Suprapubic skin (tissue), 4 donors: ENCODE data around the gene ABCE1. TPM values are rescaled to one million over a fixed set of nuclear protein-coding genes. Genes with fewer than 3 reads are reported as not detected.

Experiments used
- DNase-seq, 2 donors: peaks; one replicate each; pipeline ENCODE4 v3.0.0-alpha.2; 2019; ENCODE audit warnings: low spot score in 2 of 2
- H3K27ac ChIP-seq: fragments of 200-600 bp; sonication (generic); one replicate; pipeline ENCODE4 v1.5.1; 2019
- H3K27me3 ChIP-seq: fragments of 200-600 bp; sonication (generic); one replicate; pipeline ENCODE4 v1.5.1; 2019
- H3K36me3 ChIP-seq: fragments of 200-600 bp; sonication (generic); one replicate; pipeline ENCODE4 v1.5.1; 2019
- H3K4me1 ChIP-seq: fragments of 200-600 bp; sonication (generic); one replicate; pipeline ENCODE4 v1.5.1; 2019
- H3K4me3 ChIP-seq: fragments of 200-600 bp; sonication (generic); one replicate; pipeline ENCODE4 v1.5.1; 2019; ENCODE audit warnings: mild to moderate bottlenecking
- H3K9me3 ChIP-seq: fragments of 200-600 bp; sonication (generic); one replicate; pipeline ENCODE4 v1.5.1; 2019
- CTCF ChIP-seq, 2 donors: fragments of 200-600 bp in 1 of 2; fragments of 450-650 bp in 1 of 2; sonication (generic) in 1 of 2; IDR thresholded peaks; one replicate each; pipeline ENCODE4 v1.5.1; 2016 to 2019; ENCODE audit warnings: antibody characterized with exemption in 2 of 2, mild to moderate bottlenecking in 1 of 2, moderate library complexity in 1 of 2
- EP300 ChIP-seq: sonication (generic); formaldehyde crosslinking; IDR thresholded peaks from one replicate; pipeline ENCODE4 v1.6.1; 2017; ENCODE audit warnings: antibody characterized with exemption
- POLR2A ChIP-seq, 2 donors: fragments of 450-650 bp; IDR thresholded peaks; one replicate each; pipeline ENCODE4 v1.6.1; 2017; ENCODE audit warnings: antibody characterized with exemption in 2 of 2, mild to moderate bottlenecking in 2 of 2, moderate library complexity in 2 of 2
- POLR2AphosphoS5 ChIP-seq, 3 donors: sonication (generic); formaldehyde crosslinking; IDR thresholded peaks; one replicate each; pipeline ENCODE4 v1.6.1; 2017; ENCODE audit warnings: antibody characterized with exemption in 3 of 3
- WGBS: methylation state at CpG from one replicate; pipeline ENCODE4 v1.1.5; 2018; 5-methylcytosine and 5-hydroxymethylcytosine counted together
- total RNA-seq, 4 donors: library from RNA; depleted of rRNA; stranded (reverse); fragments of >200 nt; gene quantifications; one replicate each; pipeline ENCODE4 v1.1.0, GENCODE V29; 2016

Gene ABCE1
- total RNA-seq, 4 donors from 2014 or later = 70.6 to 87.5 (median 75.8) TPM

DNA sequence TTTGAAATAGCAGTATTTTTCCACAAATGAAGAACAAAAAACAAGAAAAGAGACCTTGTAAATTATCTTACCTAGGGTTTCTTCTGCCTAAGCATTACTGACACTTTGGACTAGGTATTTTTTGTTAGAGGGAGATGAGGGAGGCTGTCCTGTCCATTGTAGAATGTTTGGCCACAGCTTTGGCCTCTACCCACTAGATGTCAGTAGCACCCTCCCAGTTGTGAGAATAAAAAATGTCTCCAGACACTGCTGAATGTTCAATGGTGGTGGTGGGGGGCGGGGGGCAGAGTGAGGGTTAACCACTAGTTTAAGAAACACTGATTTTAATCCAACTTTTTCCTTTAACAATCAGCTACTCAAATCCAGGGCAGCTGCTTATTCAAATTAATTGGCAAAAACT is 56.5 kb downstream of the ABCE1 start:
- Histone ChIP-seq H3K36me3 (peaks cover 58% of the 10 kb centered on the region), H3K27me3 (no peaks in the 10 kb centered on the region)
- TF ChIP-seq CTCF (IDR thresholded peaks at IDR 0.05) (no peak), EP300 (no peak), POLR2AphosphoS5 (IDR thresholded peaks at IDR 0.05) (no peak), POLR2A (IDR thresholded peaks at IDR 0.05) (no peak)

GRCh38 chr4:145155268-145155870 is 57.3 kb downstream of the ABCE1 start:
- peaks cover 51% of the 10 kb centered on the region for H3K36me3 ChIP-seq
- no peak for DNase-seq
- H3K4me1 ChIP-seq = no peaks in the 10 kb centered on the region
- H3K4me3 ChIP-seq = no peak overlapping the region
- TF ChIP-seq CTCF (IDR thresholded peaks at IDR 0.05) = no peak
- no peak for TF ChIP-seq POLR2A (IDR thresholded peaks at IDR 0.05)
- no peak for TF ChIP-seq POLR2AphosphoS5 (IDR thresholded peaks at IDR 0.05)
- TF ChIP-seq EP300 = no peak
- H3K9me3 ChIP-seq = no peaks in the 10 kb centered on the region
- whole genome bisulfite sequencing = 79% methylated on average over 2 of the region's 2 CpGs
- no peaks in the 10 kb centered on the region for H3K27me3 ChIP-seq
- H3K27ac ChIP-seq = no peak overlapping the region

More for the DNA sequence above, 56.5 kb downstream of the ABCE1 start:
- Histone ChIP-seq H3K4me1 (no peaks in the 10 kb centered on the region), H3K4me3 (no peak overlapping the region), H3K27ac (no peak overlapping the region), H3K9me3 (no peaks in the 10 kb centered on the region)
- 94% methylated on average over 1 of the region's 1 CpG for WGBS
- no peak for DNase-seq

- TF ChIP-seq CTCF (IDR thresholded peaks at IDR 0.05) (no peak), EP300 (no peak), POLR2A (IDR thresholded peaks at IDR 0.05) (no peak), POLR2AphosphoS5 (IDR thresholded peaks at IDR 0.05) (no peak)
- no peak overlapping the region for H3K27ac ChIP-seq
- H3K4me3 ChIP-seq = no peak overlapping the region
- no peak for DNase-seq
- WGBS = 96% methylated on average over 2 of the region's 2 CpGs
- peaks cover 53% of the 10 kb centered on the region for H3K36me3 ChIP-seq
- no peaks in the 10 kb centered on the region for H3K4me1 ChIP-seq
- no peaks in the 10 kb centered on the region for H3K27me3 ChIP-seq
- H3K9me3 ChIP-seq = no peaks in the 10 kb centered on the region
Measured at GRCh38 chr4:145156986-145157385, 58.9 kb downstream of the ABCE1 start.

DNA sequence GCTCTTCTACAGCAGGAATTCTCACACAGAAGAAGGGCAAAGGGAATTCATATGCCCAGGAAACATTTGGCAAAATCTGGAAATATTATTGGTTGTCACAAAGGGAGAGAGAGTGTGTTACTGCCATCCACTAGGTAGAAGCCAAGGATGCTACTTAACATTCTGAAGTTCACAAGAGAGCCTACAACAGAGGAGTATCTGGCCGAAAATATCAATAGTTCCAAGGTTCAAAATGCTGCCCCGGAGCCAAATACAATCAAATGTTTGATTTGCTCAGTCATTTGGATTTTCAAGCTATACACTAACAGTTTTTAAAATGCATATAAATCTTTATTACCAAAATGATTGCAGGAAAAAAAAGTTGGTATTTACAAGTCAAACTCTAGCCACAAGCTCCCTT is 63.4 kb downstream of the ABCE1 start:
- H3K27me3 ChIP-seq = no peaks in the 10 kb centered on the region
- DNase-seq = no peak
- H3K4me3 ChIP-seq = no peak overlapping the region
- peaks cover 61% of the 10 kb centered on the region for H3K36me3 ChIP-seq
- no peaks in the 10 kb centered on the region for H3K9me3 ChIP-seq
- no peak overlapping the region for H3K27ac ChIP-seq
- no peaks in the 10 kb centered on the region for H3K4me1 ChIP-seq
- 46% methylated on average over 2 of the region's 2 CpGs for WGBS
- TF ChIP-seq EP300 (no peak), CTCF (IDR thresholded peaks at IDR 0.05) (no peak), POLR2AphosphoS5 (IDR thresholded peaks at IDR 0.05) (no peak), POLR2A (IDR thresholded peaks at IDR 0.05) (no peak)

GRCh38 chr4:145167887-145168286 is 69.8 kb downstream of the ABCE1 start:
- DNase-seq = no peak
- no peaks in the 10 kb centered on the region for H3K9me3 ChIP-seq
- peaks cover 42% of the 10 kb centered on the region for H3K36me3 ChIP-seq
- no peaks in the 10 kb centered on the region for H3K27me3 ChIP-seq
- H3K27ac ChIP-seq = no peak overlapping the region
- over 99% methylated on average over 2 of the region's 2 CpGs for WGBS
- H3K4me1 ChIP-seq = no peaks in the 10 kb centered on the region
- no peak overlapping the region for H3K4me3 ChIP-seq
- no peak for TF ChIP-seq EP300
